ENCODE measurements around the gene IGSF3. TPM values are rescaled to one million over a fixed set of nuclear protein-coding genes. Genes with fewer than 3 reads are reported as not detected.

Gene IGSF3
- total RNA-seq, 4 donors from 2014 or later, result 15.7 to 63.2 (median 49.2) TPM

GRCh38 chr1:116667078-116667574 lies 407 bp downstream of the IGSF3 start:
- H3K27ac ChIP-seq, result peak overlapping the region; percentile 42 to 83 (median 56)
- peak overlapping the region; percentile 50 to 64 (median 61) for H3K4me3 ChIP-seq
- no peaks in the 10 kb centered on the region for H3K9me3 ChIP-seq
- H3K27me3 ChIP-seq, result no peaks in the 10 kb centered on the region
- DNase-seq, result peak in 1 of 3 donors; percentile 56
- no peaks in the 10 kb centered on the region for H3K36me3 ChIP-seq
- TF ChIP-seq POLR2A (IDR thresholded peaks at IDR 0.05), result no peak
- peak in 1 of 6 experiments; percentile 5 for TF ChIP-seq CTCF (IDR thresholded peaks at IDR 0.05)
- H3K4me1 ChIP-seq, result peaks cover 0 to 27% (median 9%) of the 10 kb centered on the region in 4 donors

- H3K9me3 ChIP-seq, result no peaks in the 10 kb centered on the region
- H3K4me1 ChIP-seq, result peaks cover 0 to 27% (median 9%) of the 10 kb centered on the region in 4 donors
- H3K27me3 ChIP-seq, result no peaks in the 10 kb centered on the region
- DNase-seq, result peak in 2 of 3 donors; percentile 57 to 62
- H3K27ac ChIP-seq, result peak overlapping the region in 3 of 4 donors; percentile 45 to 83 (median 68)
- no peaks in the 10 kb centered on the region for H3K36me3 ChIP-seq
- H3K4me3 ChIP-seq, result peak overlapping the region; percentile 50 to 64 (median 61)
- no peak for TF ChIP-seq POLR2A (IDR thresholded peaks at IDR 0.05)
- peak in 1 of 6 experiments; percentile 17 for TF ChIP-seq CTCF (IDR thresholded peaks at IDR 0.05)
These were observed 1.1 kb downstream of the IGSF3 start for GRCh38 chr1:116666187-116667077.

GRCh38 chr1:116664978-116665371 lies 2.6 kb downstream of the IGSF3 start:
- Histone ChIP-seq H3K9me3 (no peaks in the 10 kb centered on the region), H3K36me3 (no peaks in the 10 kb centered on the region), H3K4me3 (peak overlapping the region in 2 of 4 donors; percentile 63 to 64), H3K27me3 (no peaks in the 10 kb centered on the region), H3K27ac (peak overlapping the region in 2 of 4 donors; percentile 8 to 36), H3K4me1 (peaks cover 0 to 27% (median 9%) of the 10 kb centered on the region in 4 donors)
- DNase-seq, result no peak
- TF ChIP-seq POLR2A (IDR thresholded peaks at IDR 0.05) (peak in 1 of 2 donors; percentile 19), CTCF (IDR thresholded peaks at IDR 0.05) (no peak)

GRCh38 chr1:116664366-116664977 lies 3.1 kb downstream of the IGSF3 start:
- Histone ChIP-seq H3K4me1 (peaks cover 0 to 27% (median 9%) of the 10 kb centered on the region in 4 donors), H3K9me3 (no peaks in the 10 kb centered on the region), H3K36me3 (no peaks in the 10 kb centered on the region), H3K4me3 (peak overlapping the region in 2 of 4 donors; percentile 8 to 63), H3K27me3 (no peaks in the 10 kb centered on the region), H3K27ac (peak overlapping the region in 1 of 4 donors; percentile 20)
- TF ChIP-seq CTCF (IDR thresholded peaks at IDR 0.05) (no peak), POLR2A (IDR thresholded peaks at IDR 0.05) (no peak)
- DNase-seq, result no peak

GRCh38 chr1:116663821-116664220 lies 3.7 kb downstream of the IGSF3 start:
- Histone ChIP-seq H3K36me3 (no peaks in the 10 kb centered on the region), H3K4me3 (no peak overlapping the region), H3K27ac (no peak overlapping the region), H3K27me3 (no peaks in the 10 kb centered on the region), H3K4me1 (peaks cover 0 to 27% (median 9%) of the 10 kb centered on the region in 4 donors), H3K9me3 (no peaks in the 10 kb centered on the region)
- no peak for DNase-seq
- TF ChIP-seq CTCF (IDR thresholded peaks at IDR 0.05), result no peak
- no peak for TF ChIP-seq POLR2A (IDR thresholded peaks at IDR 0.05)

Measured in Peyer's patch (tissue), 4 donors.